ENCODE results near the gene CHMP2A.

The CHMP2A gene

DNA sequence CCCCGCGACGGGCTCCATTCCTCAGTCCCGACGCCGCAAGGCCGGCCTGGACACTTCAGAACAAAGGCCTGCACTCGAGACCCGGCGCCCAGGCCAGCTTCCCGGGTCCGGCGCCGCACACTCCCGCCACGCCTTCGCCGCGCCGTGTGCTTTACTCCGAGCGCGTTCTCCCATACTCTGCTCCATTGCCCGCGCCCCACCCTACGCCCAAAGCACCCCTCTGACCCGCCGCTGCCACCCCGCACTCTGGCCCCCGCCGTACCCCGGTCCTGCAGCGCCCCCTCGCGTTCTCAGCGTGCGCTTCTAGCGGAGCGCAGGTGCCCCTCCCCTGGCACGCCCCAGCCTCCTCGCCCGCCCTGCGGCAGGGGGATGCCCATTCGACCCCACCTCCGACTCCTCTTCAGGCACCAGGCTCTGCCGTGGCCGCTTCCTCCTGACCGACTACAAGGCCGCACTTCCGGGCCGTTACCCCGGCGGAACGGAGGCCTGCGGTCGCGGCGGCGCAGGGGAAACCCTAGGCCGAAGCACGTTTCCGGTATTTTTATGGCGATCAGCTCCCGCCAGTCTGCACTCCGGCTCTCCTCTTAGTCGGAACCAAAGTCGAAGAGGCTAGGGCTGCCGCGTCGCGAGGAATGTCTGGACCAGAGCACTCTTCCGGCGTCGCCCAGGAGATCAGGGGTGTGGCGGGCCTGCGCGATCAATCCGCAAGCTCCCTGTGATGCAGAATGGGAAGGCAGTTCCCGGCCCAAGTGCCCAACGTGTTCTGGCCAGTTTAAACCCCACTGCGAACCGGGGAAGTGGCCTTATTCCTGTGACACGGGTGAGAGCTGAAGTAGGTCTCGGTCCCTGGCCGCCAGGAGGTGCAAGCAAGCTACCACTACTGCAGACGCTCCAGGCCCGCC, 35.3 kb downstream of the CHMP2A start, which contains the start of gene ZBTB45:
Gene ZBTB45, minus strand, starts transcription at position 456 of the 902 bp plus-strand sequence. CDS start 2,137 bp downstream, outside the sequence.
- peak within 1 kb of the TSS; percentile 91 for H3K4me3 ChIP-seq (ENCODE audit: low read depth, low read length)
- TF ChIP-seq, protein P1, sequence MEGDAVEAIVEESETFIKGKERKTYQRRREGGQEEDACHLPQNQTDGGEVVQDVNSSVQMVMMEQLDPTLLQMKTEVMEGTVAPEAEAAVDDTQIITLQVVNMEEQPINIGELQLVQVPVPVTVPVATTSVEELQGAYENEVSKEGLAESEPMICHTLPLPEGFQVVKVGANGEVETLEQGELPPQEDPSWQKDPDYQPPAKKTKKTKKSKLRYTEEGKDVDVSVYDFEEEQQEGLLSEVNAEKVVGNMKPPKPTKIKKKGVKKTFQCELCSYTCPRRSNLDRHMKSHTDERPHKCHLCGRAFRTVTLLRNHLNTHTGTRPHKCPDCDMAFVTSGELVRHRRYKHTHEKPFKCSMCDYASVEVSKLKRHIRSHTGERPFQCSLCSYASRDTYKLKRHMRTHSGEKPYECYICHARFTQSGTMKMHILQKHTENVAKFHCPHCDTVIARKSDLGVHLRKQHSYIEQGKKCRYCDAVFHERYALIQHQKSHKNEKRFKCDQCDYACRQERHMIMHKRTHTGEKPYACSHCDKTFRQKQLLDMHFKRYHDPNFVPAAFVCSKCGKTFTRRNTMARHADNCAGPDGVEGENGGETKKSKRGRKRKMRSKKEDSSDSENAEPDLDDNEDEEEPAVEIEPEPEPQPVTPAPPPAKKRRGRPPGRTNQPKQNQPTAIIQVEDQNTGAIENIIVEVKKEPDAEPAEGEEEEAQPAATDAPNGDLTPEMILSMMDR (IDR thresholded peaks at IDR 0.05), result peak; percentile 78
- no peaks in the 10 kb centered on the region for H3K36me3 ChIP-seq (ENCODE audit: control insufficient read depth, insufficient read depth, low read length)
- H3K4me1 ChIP-seq, result peaks cover 9% of the 10 kb centered on the region
- H3K9ac ChIP-seq, result peak within 1 kb of the TSS; percentile 95
- peak within 1 kb of the TSS; percentile 92 for H3K27ac ChIP-seq
- H3K4me2 ChIP-seq (ENCODE audit: low read length), result peak within 1 kb of the TSS; percentile 75
- H2AFZ ChIP-seq, result peak within 1 kb of the TSS; percentile 83
- H3K27me3 ChIP-seq (ENCODE audit: control insufficient read depth, insufficient read depth, low read length), result no peaks in the 10 kb centered on the region
- H3K79me2 ChIP-seq, result peaks cover 32% of the 10 kb centered on the region
- no peaks in the 10 kb centered on the region for H3K9me3 ChIP-seq (ENCODE audit: control insufficient read depth, low read length)

DNA sequence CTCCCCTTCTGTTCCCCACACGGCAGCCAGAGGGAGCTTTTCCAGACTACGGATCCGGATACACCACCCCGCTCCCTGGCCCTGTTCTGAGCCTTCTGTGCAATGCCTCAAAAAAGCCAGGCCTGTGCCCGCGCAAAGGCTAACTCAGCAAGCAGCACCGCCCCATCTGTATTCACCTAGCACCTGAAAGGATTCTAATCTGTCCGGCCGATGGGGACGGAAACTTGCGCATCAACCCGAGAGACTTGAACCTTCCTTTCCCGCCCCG, 35.9 kb downstream of the CHMP2A start:
- H3K4me2 ChIP-seq (ENCODE audit: low read length), result peak overlapping the region; percentile 75
- H3K79me2 ChIP-seq, result peaks cover 36% of the 10 kb centered on the region
- peaks cover 13% of the 10 kb centered on the region for H3K4me1 ChIP-seq
- peak overlapping the region; percentile 92 for H3K27ac ChIP-seq
- H3K9me3 ChIP-seq (ENCODE audit: control insufficient read depth, low read length), result no peaks in the 10 kb centered on the region
- TF ChIP-seq, protein P1 (IDR thresholded peaks at IDR 0.05), result no peak
- H3K9ac ChIP-seq, result peak overlapping the region; percentile 95
- peak overlapping the region; percentile 91 for H3K4me3 ChIP-seq (ENCODE audit: low read depth, low read length)
- H3K27me3 ChIP-seq (ENCODE audit: control insufficient read depth, insufficient read depth, low read length), result no peaks in the 10 kb centered on the region
- no peaks in the 10 kb centered on the region for H3K36me3 ChIP-seq (ENCODE audit: control insufficient read depth, insufficient read depth, low read length)
- peak overlapping the region; percentile 83 for H2AFZ ChIP-seq

DNA sequence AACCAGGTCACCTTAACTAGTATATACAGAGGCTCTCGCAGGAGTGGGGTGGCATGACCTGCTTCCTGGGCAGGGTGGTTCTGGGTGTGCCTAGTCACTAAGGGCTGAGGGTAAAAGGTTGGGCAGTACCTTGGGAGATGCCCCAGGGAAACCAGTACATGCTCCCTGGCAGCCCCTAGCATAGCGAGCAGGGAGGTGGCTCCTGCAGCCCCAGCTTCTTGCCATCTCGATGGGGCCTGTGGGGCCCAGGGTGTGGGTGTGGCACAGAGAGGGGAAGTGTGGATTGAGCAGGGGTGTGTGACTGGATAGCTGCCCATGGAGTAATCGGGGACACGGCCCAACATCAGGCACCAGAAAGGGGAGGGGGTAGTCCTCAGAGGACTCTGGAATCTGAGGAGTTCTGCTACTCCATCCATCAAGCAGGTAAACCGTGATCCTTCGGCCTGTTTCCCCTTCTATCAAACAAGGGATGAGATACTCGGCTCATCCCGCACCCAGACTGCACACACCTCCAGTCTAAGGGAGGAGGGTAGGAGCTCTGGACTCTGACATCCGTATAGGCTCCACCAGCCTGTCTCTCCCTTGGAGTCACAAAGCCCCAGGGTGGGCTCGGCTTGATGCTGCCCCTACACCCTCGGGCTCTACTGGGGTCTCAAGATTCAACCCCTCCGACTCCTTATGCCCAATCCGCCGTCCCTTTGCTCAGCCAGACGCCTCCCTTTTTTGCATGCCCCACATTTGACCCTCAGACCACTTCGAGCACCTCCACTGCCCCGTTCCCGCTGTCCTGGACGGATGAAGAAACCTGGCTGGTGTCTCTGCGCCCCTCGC, 36.4 kb downstream of the CHMP2A start:
- no peaks in the 10 kb centered on the region for H3K9me3 ChIP-seq (ENCODE audit: control insufficient read depth, low read length)
- H3K79me2 ChIP-seq, result peaks cover 36% of the 10 kb centered on the region
- H3K4me2 ChIP-seq (ENCODE audit: low read length), result peak overlapping the region; percentile 75
- peak overlapping the region; percentile 92 for H3K27ac ChIP-seq
- no peaks in the 10 kb centered on the region for H3K36me3 ChIP-seq (ENCODE audit: control insufficient read depth, insufficient read depth, low read length)
- H3K4me1 ChIP-seq, result peaks cover 13% of the 10 kb centered on the region
- peak overlapping the region; percentile 3 for H3K9ac ChIP-seq
- no peaks in the 10 kb centered on the region for H3K27me3 ChIP-seq (ENCODE audit: control insufficient read depth, insufficient read depth, low read length)
- peak overlapping the region; percentile 83 for H2AFZ ChIP-seq
- TF ChIP-seq, protein P1 (IDR thresholded peaks at IDR 0.05), result peak; percentile 59
- H3K4me3 ChIP-seq (ENCODE audit: low read depth, low read length), result peak overlapping the region; percentile 91

DNA sequence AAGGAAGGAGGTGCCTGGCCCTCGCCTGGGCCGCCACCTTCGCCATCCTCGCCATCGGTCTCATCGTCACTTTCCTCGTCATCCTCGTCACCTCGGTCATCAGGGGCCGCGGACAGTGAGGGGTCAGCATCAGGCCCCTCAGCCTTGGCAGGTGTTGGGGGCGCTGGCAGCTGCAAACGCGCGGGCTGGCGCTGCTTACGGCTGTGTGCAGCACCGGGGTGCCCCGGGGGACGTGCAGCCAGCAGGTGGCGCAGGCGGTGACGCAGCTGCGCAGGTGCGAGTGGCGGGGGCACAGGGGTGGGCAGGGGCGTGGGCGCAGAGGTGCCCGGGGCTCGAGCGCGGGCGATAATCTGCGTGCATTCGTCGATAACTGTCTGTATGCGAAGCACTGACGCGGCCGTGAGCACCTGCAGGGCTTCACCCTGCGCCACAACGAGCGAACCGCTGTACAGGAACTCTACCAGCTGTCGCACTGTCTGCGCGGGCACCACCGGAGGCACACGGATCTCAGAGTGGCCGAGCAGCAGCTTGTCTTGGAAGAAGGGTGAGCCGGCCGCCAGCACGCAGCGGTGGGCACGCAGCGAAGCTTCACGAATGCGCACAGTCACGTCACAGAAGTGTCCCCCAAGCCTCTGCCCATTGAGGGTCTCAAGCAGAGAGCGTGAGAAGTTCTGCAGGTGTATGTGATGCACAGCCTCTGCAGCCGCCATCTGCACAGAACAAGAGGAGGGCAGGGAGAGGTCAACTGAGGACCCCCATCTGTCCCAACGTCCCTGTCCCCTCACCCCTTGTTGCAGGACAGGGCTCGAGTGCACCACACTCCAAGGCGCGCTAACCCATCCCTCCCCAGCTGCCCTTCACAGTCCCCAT, 37.7 kb downstream of the CHMP2A start:
- Histone ChIP-seq H3K4me2 (ENCODE audit: low read length) (no peak overlapping the region), H3K9ac (no peak overlapping the region), H3K4me3 (ENCODE audit: low read depth, low read length) (no peak overlapping the region), H3K79me2 (peaks cover 36% of the 10 kb centered on the region), H2AFZ (no peak overlapping the region), H3K27me3 (ENCODE audit: control insufficient read depth, insufficient read depth, low read length) (no peaks in the 10 kb centered on the region), H3K36me3 (ENCODE audit: control insufficient read depth, insufficient read depth, low read length) (no peaks in the 10 kb centered on the region), H3K9me3 (ENCODE audit: control insufficient read depth, low read length) (no peaks in the 10 kb centered on the region), H3K4me1 (peaks cover 13% of the 10 kb centered on the region), H3K27ac (no peak overlapping the region)
- TF ChIP-seq, protein P1 (IDR thresholded peaks at IDR 0.05), result no peak
